HG03469 (cell line): ENCODE results near the gene ADPRS.

Source experiments
- ATAC-seq: cut with Tn5 transposase; IDR thresholded peaks from one replicate; pipeline ENCODE4 v1.9.1; 2021; ENCODE audit warnings: mild to moderate bottlenecking, moderate library complexity, moderate number of reproducible peaks; ENCODE audit not compliant: unreplicated experiment

The ADPRS gene

GRCh38 chr1:36107394-36107793 is 18.7 kb downstream of the ADPRS start:
- ATAC-seq: no peak

DNA sequence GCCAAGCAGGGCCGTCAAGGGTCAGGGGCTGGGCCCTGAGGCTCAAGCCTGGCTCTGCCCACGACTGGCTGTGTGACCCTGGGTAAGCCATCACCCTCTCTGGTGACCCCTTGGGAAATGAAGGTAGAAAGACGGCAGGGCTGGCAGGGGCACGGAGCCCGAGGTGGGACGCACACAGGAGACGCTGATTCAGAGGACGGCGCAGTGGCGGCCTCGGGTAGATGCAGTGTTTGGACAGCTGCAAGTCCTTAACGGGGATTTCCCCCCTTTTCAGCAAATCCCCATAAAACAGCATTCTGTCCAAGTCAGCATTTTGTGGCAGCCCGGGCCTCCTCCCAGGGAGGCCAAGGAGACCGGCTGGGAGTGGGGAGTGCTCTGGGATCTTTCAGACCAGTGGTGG is 19.6 kb downstream of the ADPRS start:
- ATAC-seq: no peak

- ATAC-seq: no peak
Measured at GRCh38 chr1:36109041-36109679, 20.5 kb downstream of the ADPRS start.

DNA sequence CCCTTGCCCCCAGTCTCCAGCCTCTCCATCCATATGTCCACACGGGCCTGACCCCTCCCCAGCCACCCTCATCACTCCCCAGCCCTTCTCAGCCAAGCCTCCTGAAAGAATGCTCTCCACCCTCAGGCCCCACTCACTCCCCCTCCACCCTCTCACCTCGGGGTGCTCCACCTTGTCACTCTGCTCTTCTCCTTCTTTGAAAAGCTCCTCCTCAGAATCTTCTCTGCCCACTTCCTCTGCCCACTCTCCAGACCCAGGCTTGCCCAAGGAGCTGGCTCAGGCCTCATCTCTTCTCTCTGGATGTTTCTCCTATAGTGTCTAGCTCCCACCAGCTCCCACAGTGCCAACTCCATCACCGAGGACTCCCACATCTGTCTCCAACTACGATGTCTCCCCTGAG is 22.5 kb downstream of the ADPRS start:
- no peak for ATAC-seq

- ATAC-seq: no peak
Measured at GRCh38 chr1:36112823-36113222, 24.1 kb downstream of the ADPRS start.

GRCh38 chr1:36114371-36114770 is 25.7 kb downstream of the ADPRS start:
- ATAC-seq: no peak

GRCh38 chr1:36115200-36115669 is 26.5 kb downstream of the ADPRS start:
- no peak for ATAC-seq

- no peak for ATAC-seq
Measured at GRCh38 chr1:36115931-36116330, 27.2 kb downstream of the ADPRS start.

- no peak for ATAC-seq
Measured at GRCh38 chr1:36116901-36117300, 28.2 kb downstream of the ADPRS start.

DNA sequence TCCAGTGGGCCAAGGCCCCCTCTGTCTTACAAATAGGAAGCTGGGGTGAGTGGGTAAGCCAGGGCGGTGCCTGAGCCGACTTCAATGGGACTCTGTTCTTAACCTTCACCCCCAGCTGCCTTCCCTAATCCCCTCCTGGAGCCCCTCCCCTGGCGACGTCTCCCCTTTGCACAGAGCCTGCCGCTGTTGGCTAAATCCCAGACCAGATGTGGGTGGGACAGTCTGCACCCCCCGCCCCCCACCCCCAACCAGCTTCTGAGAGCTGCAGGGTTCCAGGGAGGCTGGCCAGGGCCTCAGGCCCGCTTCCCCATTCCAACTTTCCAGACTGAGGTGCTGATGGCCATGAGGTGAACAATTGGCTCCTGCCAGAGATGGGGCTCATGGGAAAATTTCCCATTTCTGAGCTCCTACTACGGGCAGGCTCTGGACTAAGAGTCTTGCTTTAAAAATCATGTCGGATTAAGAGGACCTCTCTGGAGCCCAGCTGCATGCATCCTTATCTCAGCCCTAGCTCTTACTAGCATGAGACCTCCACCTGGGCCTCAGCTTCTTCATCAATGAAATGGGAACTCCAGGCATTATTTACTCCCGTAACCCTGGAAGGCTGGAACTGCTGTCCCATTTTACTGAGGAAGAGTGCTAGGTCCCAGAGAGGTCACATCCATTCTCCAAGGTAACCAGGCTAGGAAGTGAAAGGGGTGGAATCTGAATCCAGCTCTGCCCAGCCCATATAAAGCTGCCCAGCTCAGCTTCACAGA is 29.9 kb downstream of the ADPRS start:
- ATAC-seq: no peak

GRCh38 chr1:36119456-36119855 is 30.8 kb downstream of the ADPRS start:
- no peak for ATAC-seq

DNA sequence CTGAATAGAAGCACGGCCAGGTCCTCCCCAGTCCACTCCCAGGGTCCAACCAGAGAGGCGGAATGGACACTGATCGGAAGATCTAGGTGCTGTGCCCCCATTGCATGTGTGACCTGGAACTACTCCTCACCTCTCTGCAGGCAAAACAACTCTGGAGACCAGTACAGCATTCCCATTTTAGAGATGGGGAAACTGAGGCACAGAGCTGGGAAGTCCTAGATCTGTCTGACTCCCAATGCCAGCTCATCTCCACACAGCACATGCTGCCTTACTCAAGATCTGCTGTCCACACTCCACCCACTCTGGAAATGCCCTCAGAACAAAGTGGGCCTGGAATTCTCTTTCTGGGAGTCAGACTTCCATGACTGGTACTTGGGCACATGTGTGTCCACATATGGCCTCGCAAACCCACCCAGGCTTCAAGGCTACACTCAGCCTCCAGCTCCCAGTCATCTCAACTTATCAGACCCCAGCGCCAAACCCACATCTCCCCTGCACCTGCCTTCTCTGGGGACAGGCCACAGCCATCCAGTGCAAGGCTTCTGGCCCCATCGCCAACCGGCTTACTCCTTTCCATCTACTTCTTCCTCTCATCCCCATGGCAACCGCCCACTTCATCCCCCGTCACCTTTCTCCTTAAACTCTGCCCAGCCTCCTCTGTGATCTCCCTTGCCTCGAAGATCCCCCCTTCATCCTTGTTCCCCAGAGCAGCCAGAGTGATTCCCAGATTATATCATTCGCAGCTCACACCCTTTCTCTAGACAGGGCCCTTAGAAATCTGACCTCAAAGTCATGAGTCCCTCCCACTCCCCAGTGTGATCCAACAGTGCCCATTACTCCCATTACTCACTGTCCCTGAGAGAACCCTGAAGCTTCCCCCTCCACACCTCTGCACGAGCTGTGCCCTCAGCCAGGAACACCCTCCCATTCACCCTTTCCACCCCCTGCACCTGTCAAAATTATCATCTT is 33.7 kb downstream of the ADPRS start:
- ATAC-seq: no peak

DNA sequence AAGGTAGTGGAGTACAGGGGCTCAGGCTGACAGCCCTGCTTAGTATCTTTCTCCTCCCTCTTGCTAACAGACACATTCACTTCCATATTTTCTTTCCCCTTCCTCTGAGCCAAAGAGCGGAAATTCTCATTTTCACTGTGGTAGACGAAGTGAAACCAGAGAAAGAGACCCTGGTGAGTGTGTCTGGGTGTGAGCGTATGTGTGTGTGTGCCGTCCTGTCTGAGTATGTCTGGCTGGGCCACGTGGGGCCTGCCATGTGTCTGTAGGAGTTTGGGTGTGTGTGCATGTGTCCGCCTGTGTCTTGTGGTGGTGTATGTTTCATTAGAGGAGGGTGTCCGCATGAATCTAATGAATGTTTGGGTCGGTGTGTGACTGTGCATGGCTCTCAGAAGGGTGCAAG is 34.7 kb downstream of the ADPRS start:
- no peak for ATAC-seq

- no peak for ATAC-seq
Measured at GRCh38 chr1:36124404-36125128, 35.9 kb downstream of the ADPRS start.

DNA sequence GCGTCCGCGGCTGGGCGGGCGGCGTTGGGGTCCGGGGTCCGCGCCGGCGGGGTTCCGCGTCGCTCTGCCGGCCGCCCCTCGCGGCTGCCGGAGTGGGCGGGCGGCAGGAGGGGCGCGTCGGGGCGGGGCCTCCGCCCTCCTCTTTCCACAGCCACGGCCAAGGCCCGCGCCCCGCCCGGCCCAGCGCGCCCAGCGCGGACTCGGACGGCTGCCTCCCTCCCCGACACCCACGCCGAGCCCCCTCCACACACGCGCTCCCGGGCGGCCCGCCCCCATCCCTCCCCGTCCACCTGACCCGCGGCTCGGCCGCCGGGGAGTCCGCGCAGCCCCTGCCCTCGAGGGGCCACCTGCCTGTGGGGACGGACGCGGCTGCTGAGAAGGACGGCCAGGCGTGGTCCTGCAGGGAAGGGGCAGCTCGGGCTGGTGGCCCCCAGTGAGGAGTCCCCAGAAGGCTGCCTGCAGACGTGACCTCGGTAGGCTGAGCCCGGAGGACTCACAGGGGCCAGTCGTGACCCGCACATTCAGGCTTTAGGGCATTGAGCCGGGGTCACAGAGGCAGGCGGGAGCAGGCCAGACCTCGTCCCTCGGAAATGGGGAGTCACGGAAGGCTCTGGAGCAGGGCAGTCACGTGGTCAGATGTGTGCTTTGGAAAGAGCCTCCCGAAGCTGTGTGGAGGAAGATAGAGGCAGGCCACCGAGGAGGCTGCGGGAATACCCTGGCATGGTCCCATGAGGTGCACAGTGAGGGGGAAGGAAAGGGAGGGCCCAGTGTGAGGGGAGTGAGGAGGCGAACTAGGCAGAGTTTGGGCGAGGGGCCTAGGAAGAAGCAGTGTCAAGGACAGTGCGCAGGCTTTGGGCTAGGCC is 36.7 kb downstream of the ADPRS start, which contains the start of gene COL8A2:
Gene COL8A2 (minus strand): TSS at position 94 of the 863 bp plus-strand sequence. CDS start 24,980 bp downstream, outside the sequence.
- ATAC-seq: no peak

- ATAC-seq: no peak
Measured at GRCh38 chr1:36126005-36126716, 37.5 kb downstream of the ADPRS start.

- no peak for ATAC-seq
Measured at GRCh38 chr1:36126797-36127500, 38.3 kb downstream of the ADPRS start.
